K562 (cell line): ENCODE results near the gene EVPL. TPM values are rescaled to one million over a fixed set of nuclear protein-coding genes. Genes with fewer than 3 reads are reported as not detected.
A peak's percentile ranks its signal among the peaks of the same experiment; 100 is the strongest.

Experiments used
- ATAC-seq: fragments of 200-7000 bp; cut with Tn5 transposase; 3 replicates; pipeline ENCODE4 v1.9.1; 2020; ENCODE audit warnings: moderate library complexity
- BruUV-seq: library from RNA; stranded (reverse); fragments of 400-500 nt; replicated peaks from 2 replicates; lab custom pipeline; 2021; lab: Mats Ljungman, UMichigan
- CTCF ChIA-PET: fragments of 300-600 bp; formaldehyde crosslinking; extraction: SDS; loops from one replicate; lab custom pipeline; 2021; ENCODE audit warnings: low intra/inter-chr PET ratio; lab: Yijun Ruan, JAX
- POLR2A ChIA-PET: fragments of 300-600, 350-650 bp; sonication (Branson Sonifier 250); formaldehyde crosslinking; extraction: SDS; loops from one replicate; lab custom pipeline; 2021; ENCODE audit warnings: antibody characterized with exemption, inconsistent platforms; lab: Yijun Ruan, JAX
- DNase-seq, 4 experiments: peaks; one replicate each; pipeline versions ENCODE4 v3.0.0 to v3.0.0-alpha.2; 2011 to 2018; ENCODE audit warnings: low spot score in 3 of 4, mixed read lengths in 3 of 4; ENCODE audit errors: extremely low read depth in 1 of 4
- FAIRE-seq: peaks from 2 replicates; lab custom pipeline; 2011; peaks lifted over from hg19 to GRCh38; lab: Jason Lieb, UNC
- H2AFZ ChIP-seq: 2 replicates; pipeline ENCODE4 v1.6.0; 2011; ENCODE audit warnings: low read depth, low read length, control low read depth, inconsistent platforms
- H3K27ac ChIP-seq: fragments of 200-600 bp; 3 replicates; pipeline ENCODE4 v1.8.0; 2011; ENCODE audit warnings: low read depth, mild to moderate bottlenecking, control low read depth, inconsistent platforms, low read length, moderate library complexity, mixed read lengths; ENCODE audit errors: extremely low read depth
- H3K27me3 ChIP-seq, 2 experiments: fragments of 300-600 bp in 1 of 2; 2 replicates in 1 of 2; 3 replicates in 1 of 2; pipeline versions ENCODE4 v1.6.0 to v1.8.0; 2011; ENCODE audit warnings: inconsistent platforms in 2 of 2, low read length in 2 of 2, mild to moderate bottlenecking in 1 of 2, mixed read lengths in 1 of 2, moderate library complexity in 1 of 2; ENCODE audit not compliant: control insufficient read depth in 2 of 2, insufficient read depth in 2 of 2
- H3K36me3 ChIP-seq: fragments of 300-600 bp; 3 replicates; pipeline ENCODE4 v1.8.0; 2011; ENCODE audit warnings: mild to moderate bottlenecking, low read length, inconsistent platforms; ENCODE audit not compliant: control insufficient read depth, insufficient read depth
- H3K4me1 ChIP-seq, 2 experiments: fragments of 200-600 bp in 1 of 2; replicated peaks in 1 of 2; 2 replicates in 1 of 2; 3 replicates in 1 of 2; pipeline versions ENCODE4 v1.5.1 to v1.8.0; 2011; ENCODE audit warnings: inconsistent platforms in 2 of 2, low read length in 2 of 2, mild to moderate bottlenecking in 1 of 2, mixed read lengths in 1 of 2, moderate library complexity in 1 of 2; ENCODE audit not compliant: control insufficient read depth in 2 of 2, insufficient read depth in 2 of 2
- H3K4me2 ChIP-seq: 2 replicates; pipeline ENCODE4 v1.6.1; 2011; ENCODE audit warnings: low read length, control low read depth, inconsistent platforms, mixed read lengths; ENCODE audit not compliant: insufficient read depth
- H3K4me3 ChIP-seq: fragments of 200-600 bp; sonication (generic), shearing (Covaris generic); 2 replicates; pipeline ENCODE4 v1.5.1; 2016; ENCODE audit warnings: control low read depth, inconsistent platforms
- H3K79me2 ChIP-seq: fragments of 200-600 bp; 3 replicates; pipeline ENCODE4 v1.8.0; 2011; ENCODE audit warnings: low read length, inconsistent platforms; ENCODE audit not compliant: control insufficient read depth, insufficient read depth
- H3K9ac ChIP-seq, 2 experiments: 2 replicates each; pipeline versions ENCODE4 v1.6.0 to v1.6.1; 2011; ENCODE audit warnings: low read depth in 2 of 2, low read length in 2 of 2, control low read depth in 1 of 2, inconsistent platforms in 1 of 2, mild to moderate bottlenecking in 1 of 2, mixed read lengths in 1 of 2; ENCODE audit not compliant: insufficient read depth in 1 of 2
- H3K9me1 ChIP-seq: one replicate; pipeline ENCODE4 v1.6.0; 2011; ENCODE audit warnings: inconsistent platforms, mild to moderate bottlenecking, low read length, moderate library complexity; ENCODE audit not compliant: control insufficient read depth, insufficient read depth
- H3K9me3 ChIP-seq: replicated peaks from 2 replicates; pipeline ENCODE4 v1.5.1; 2011; ENCODE audit warnings: low read depth, low read length, inconsistent platforms; ENCODE audit not compliant: control insufficient read depth, insufficient read depth
- H4K20me1 ChIP-seq: replicated peaks from 2 replicates; pipeline ENCODE4 v1.6.1; 2011; ENCODE audit warnings: low read length, inconsistent platforms, mixed read lengths; ENCODE audit not compliant: control insufficient read depth, insufficient read depth
- ATF1 ChIP-seq, 2 experiments: fragments of 450-650 bp in 1 of 2; IDR thresholded peaks; 2 replicates each; pipeline ENCODE4 v1.6.1; 2016; ENCODE audit warnings: missing compliant biosample characterization in 1 of 2, missing genetic modification characterization in 1 of 2
- BACH1 ChIP-seq: fragments of 200-800 bp; sonication (Bioruptor generic); IDR thresholded peaks from 2 replicates; pipeline ENCODE4 v1.6.1; 2016; ENCODE audit warnings: missing genetic modification characterization, missing compliant biosample characterization
- CHD4 ChIP-seq: fragments of 200-600 bp; sonication (generic); IDR thresholded peaks from 3 replicates; pipeline ENCODE4 v1.6.1; 2012; ENCODE audit warnings: low read depth, mild to moderate bottlenecking, mixed read lengths, low read length, inconsistent platforms; ENCODE audit not compliant: insufficient read depth, insufficient replicate concordance, poor library complexity, severe bottlenecking
- CREB1 ChIP-seq, 2 experiments: sonication (generic) in 1 of 2; formaldehyde crosslinking in 1 of 2; IDR thresholded peaks; 2 replicates each; pipeline versions ENCODE4 v1.6.1 to v1.8.0; 2012 to 2022; ENCODE audit warnings: inconsistent platforms in 1 of 2, mild to moderate bottlenecking in 1 of 2, missing genetic modification reagents in 1 of 2, moderate library complexity in 1 of 2
- CREM ChIP-seq: IDR thresholded peaks from 2 replicates; pipeline ENCODE4 v1.6.1; 2014; ENCODE audit warnings: antibody characterized with exemption, low read depth
- EWSR1 ChIP-seq: fragments of 450-650 bp; IDR thresholded peaks from 2 replicates; pipeline ENCODE4 v1.6.1; 2018; ENCODE audit warnings: borderline replicate concordance, mild to moderate bottlenecking, low read depth, moderate library complexity; ENCODE audit not compliant: partially characterized antibody
- GATAD2B ChIP-seq: fragments of 450-650 bp; IDR thresholded peaks from 2 replicates; pipeline ENCODE4 v1.6.1; 2017; ENCODE audit warnings: mild to moderate bottlenecking, borderline replicate concordance
- L3MBTL2 ChIP-seq: fragments of 450-650 bp; IDR thresholded peaks from 2 replicates; pipeline ENCODE4 v1.6.1; 2016; ENCODE audit warnings: mild to moderate bottlenecking, moderate library complexity
- MTA3 ChIP-seq: fragments of 450-650 bp; formaldehyde crosslinking; IDR thresholded peaks from 2 replicates; pipeline ENCODE4 v1.6.1; 2017; ENCODE audit warnings: mild to moderate bottlenecking, borderline replicate concordance
- NCOA1 ChIP-seq: fragments of 450-650 bp; IDR thresholded peaks from 2 replicates; pipeline ENCODE4 v1.6.1; 2016; ENCODE audit warnings: low read depth
- PHTF2 ChIP-seq: fragments of 250-450 bp; sonication (Bioruptor Pico); IDR thresholded peaks from 2 replicates; pipeline ENCODE4 v1.5.0; 2021; ENCODE audit warnings: mild to moderate bottlenecking
- POLR2A ChIP-seq: fragments of 450-650 bp; conservative IDR thresholded peaks from 2 replicates; pipeline ENCODE4 v1.6.1; 2016
- POLR2B ChIP-seq: fragments of 450-650 bp; IDR thresholded peaks from 2 replicates; pipeline ENCODE4 v1.6.1; 2018; ENCODE audit warnings: low read depth; ENCODE audit not compliant: partially characterized antibody
- SUPT5H ChIP-seq: fragments of 450-650 bp; IDR thresholded peaks from 2 replicates; pipeline ENCODE4 v1.6.1; 2016
- WGBS: fragments of 100-300 bp; shearing (Covaris generic); methylation state at CpG from one replicate; pipeline ENCODE4 v1.1.6; 2016; ENCODE audit warnings: low coverage, mixed read lengths; ENCODE audit not compliant: insufficient coverage; ENCODE audit errors: missing lambda C conversion rate; 5-methylcytosine and 5-hydroxymethylcytosine counted together
- in situ Hi-C: fragments of 300-500 bp; cut with MboI; formaldehyde crosslinking; loops from 4 replicates; pipeline ENCODE4 v1.15.0; 2018; ENCODE audit warnings: inconsistent platforms, mixed read lengths
- intact Hi-C: fragments of 100-400 bp; cut with micrococcal nuclease; formaldehyde crosslinking; loops from 2 replicates; pipeline ENCODE4 v1.14.2; 2022
- polyA plus RNA-seq, 8 experiments: library from polyadenylated mRNA; depleted of rRNA in 4 of 8; stranded (reverse) in 5 of 8; unstranded in 3 of 8; fragments of >200 nt; fragmentation: Nextera tagmentation in 2 of 8; fragmentation: Illumina TruSeq in 1 of 8; extraction: Ambion mirVana in 2 of 8; extraction: Trizol in 1 of 8; gene quantifications; 2 replicates each; pipeline versions ENCODE4 v1.2.1 to v1.2.3, GENCODE V29; 2011 to 2014; ENCODE audit warnings: inconsistent platforms in 1 of 8, missing spikeins in 1 of 8
- total RNA-seq, 7 experiments: library from RNA; depleted of rRNA in 6 of 7; stranded (reverse); fragments of >200 nt in 6 of 7; fragmentation: Illumina TruSeq in 2 of 7; extraction: Trizol in 2 of 7; gene quantifications; 2 replicates each; pipeline versions ENCODE4 v1.2.1 to v1.2.3, GENCODE V29; 2011 to 2021; ENCODE audit warnings: low replicate concordance in 1 of 7
- TF ChIP-seq, protein P1 (sequence below): fragments of 450-650 bp; formaldehyde crosslinking; IDR thresholded peaks from 2 replicates; pipeline ENCODE4 v1.4.0; 2020; ENCODE audit warnings: mild to moderate bottlenecking, moderate library complexity
- TF ChIP-seq, protein P2 (sequence below), 2 experiments: fragments of 450-650 bp in 1 of 2; sonication (generic) in 1 of 2; formaldehyde crosslinking in 1 of 2; IDR thresholded peaks in 1 of 2; conservative IDR thresholded peaks in 1 of 2; 2 replicates each; pipeline versions ENCODE4 v1.6.1 to v1.8.1; 2016 to 2023; ENCODE audit warnings: mild to moderate bottlenecking in 2 of 2, moderate library complexity in 2 of 2, inconsistent platforms in 1 of 2, missing genetic modification reagents in 1 of 2

Gene EVPL
- total and polyA plus RNA-seq, 9 of the 15 experiments (the other 6 are each of a cell fraction or from before 2014, with no cell fraction given): 0.08 to 0.18 (median 0.16) TPM; not detected in 5

DNA sequence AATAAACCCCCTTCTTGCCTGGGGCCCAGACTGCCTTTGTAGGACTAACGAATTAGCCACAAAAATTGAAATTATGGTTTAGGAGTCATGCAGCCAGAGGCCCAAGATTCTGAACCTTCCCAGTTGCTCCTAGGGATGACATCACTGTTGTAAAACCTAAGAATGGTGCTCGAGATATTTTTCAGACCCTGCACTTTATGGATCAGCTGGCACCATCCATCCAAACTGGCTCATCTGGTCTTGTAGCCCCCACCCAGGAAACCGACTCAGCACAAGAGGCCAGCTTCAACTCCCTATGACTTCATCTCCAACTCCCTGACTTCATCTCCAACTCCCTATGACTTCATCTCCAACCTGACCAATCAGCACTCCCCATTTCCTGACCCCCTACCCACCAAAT, 10.9 kb upstream of the EVPL start:
- FAIRE-seq (no peak), DNase-seq (no peak), ATAC-seq (no peak)
- Histone ChIP-seq H3K9me1 (no peaks in the 10 kb centered on the region), H3K4me2 (no peak overlapping the region), H3K4me1 (no peaks in the 10 kb centered on the region; a peak in 1 of 5 replicates), H3K9ac (no peak overlapping the region), H3K4me3 (no peak overlapping the region), H4K20me1 (0 out of 2 replicates have a peak, but pooled peaks cover 9% of the 10 kb centered on the region), H3K27me3 (no peaks in the 10 kb centered on the region), H2AFZ (no peak overlapping the region), H3K27ac (no peak overlapping the region), H3K9me3 (no peaks in the 10 kb centered on the region), H3K36me3 (peaks cover 51% of the 10 kb centered on the region; the same call in 2 of the 3 replicates), H3K79me2 (no peaks in the 10 kb centered on the region)
- WGBS: 70% methylated on average over 3 of the region's 3 CpGs
- ChIA-PET CTCF (no interaction called here), POLR2A (interaction anchor here (1.1 to 1.5 kb wide), 3 partner anchors 9 to 12 kb away, joined by 3 to 4 read pairs (median 3); no protein-coding TSS in a partner anchor)
- no TSS peak for BruUV-seq
- in situ Hi-C loops: no loop called here
- TF ChIP-seq BACH1 (tag) (no peak), ATF1 (CRISPR knock-in tag; IDR thresholded peaks at IDR 0.05) (no peak), ATF1 (tag; IDR thresholded peaks at IDR 0.05) (peak; percentile 58), CHD4 (no peak), POLR2A (peak; percentile 50; the same call in 1 of the 2 replicates), SUPT5H (peak; percentile 45), EWSR1 (no peak), MTA3 (peak; percentile 27; the same call in 1 of the 2 replicates), POLR2B (peak; percentile 37), NCOA1 (peak; percentile 42; the same call in 1 of the 2 replicates), L3MBTL2 (no peak), CREM (peak; percentile 75), PHTF2 (CRISPR knock-in tag) (no peak), CREB1 (IDR thresholded peaks at IDR 0.05) (peak; percentile 75), CREB1 (CRISPR knock-in tag; IDR thresholded peaks at IDR 0.05) (no peak), GATAD2B (no peak)
- TF ChIP-seq, protein P1, sequence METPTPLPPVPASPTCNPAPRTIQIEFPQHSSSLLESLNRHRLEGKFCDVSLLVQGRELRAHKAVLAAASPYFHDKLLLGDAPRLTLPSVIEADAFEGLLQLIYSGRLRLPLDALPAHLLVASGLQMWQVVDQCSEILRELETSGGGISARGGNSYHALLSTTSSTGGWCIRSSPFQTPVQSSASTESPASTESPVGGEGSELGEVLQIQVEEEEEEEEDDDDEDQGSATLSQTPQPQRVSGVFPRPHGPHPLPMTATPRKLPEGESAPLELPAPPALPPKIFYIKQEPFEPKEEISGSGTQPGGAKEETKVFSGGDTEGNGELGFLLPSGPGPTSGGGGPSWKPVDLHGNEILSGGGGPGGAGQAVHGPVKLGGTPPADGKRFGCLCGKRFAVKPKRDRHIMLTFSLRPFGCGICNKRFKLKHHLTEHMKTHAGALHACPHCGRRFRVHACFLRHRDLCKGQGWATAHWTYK (CRISPR knock-in tag): no peak
- TF ChIP-seq, protein P2, sequence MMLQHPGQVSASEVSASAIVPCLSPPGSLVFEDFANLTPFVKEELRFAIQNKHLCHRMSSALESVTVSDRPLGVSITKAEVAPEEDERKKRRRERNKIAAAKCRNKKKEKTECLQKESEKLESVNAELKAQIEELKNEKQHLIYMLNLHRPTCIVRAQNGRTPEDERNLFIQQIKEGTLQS (IDR thresholded peaks at IDR 0.05): peak; percentile 24; the same call in 1 of the 2 replicates
- TF ChIP-seq, protein P2 (CRISPR knock-in tag; conservative IDR thresholded peaks at IDR 0.05): no peak
- intact Hi-C loops: no loop called here
